Transverse colon (tissue), 3 donors: ENCODE measurements around the gene SPTB.

Experiments used
- EP300 ChIP-seq: sonication (generic); formaldehyde crosslinking; IDR thresholded peaks from one replicate; pipeline ENCODE4 v1.6.1; 2017; ENCODE audit warnings: antibody characterized with exemption, low read depth
- TF ChIP-seq, protein P1 (sequence below), 5 experiments: fragments of 200-600 bp in 3 of 5; fragments of 450-650 bp in 2 of 5; sonication (generic) in 3 of 5; IDR thresholded peaks; 1 replicate in 2 of 5; 2 replicates in 3 of 5; pipeline ENCODE4 v1.5.1; 2016 to 2017; ENCODE audit warnings: antibody characterized with exemption in 5 of 5, inconsistent platforms in 3 of 5, mild to moderate bottlenecking in 2 of 5, moderate library complexity in 1 of 5

DNA sequence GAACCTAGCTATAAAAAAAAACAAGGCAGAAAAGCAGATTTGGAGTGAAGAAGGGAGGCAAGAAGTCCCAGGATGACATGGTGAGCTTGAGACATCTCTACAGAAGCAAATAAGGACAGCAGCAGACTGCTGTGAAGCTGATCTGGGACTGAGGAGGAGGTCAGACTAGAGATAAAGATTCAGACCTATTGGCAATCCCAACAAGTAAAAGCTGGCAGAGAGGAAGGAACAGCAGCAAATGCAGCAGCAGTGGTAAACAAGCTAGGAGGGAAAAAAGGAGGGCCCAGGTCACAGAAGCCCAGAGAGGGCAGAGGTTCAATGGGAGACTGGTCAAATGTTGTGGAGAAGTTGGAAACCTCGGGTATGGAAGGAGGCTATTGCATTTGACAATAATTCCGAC is 11.3 kb downstream of the SPTB start:
- TF ChIP-seq EP300, result no peak
- TF ChIP-seq, protein P1, sequence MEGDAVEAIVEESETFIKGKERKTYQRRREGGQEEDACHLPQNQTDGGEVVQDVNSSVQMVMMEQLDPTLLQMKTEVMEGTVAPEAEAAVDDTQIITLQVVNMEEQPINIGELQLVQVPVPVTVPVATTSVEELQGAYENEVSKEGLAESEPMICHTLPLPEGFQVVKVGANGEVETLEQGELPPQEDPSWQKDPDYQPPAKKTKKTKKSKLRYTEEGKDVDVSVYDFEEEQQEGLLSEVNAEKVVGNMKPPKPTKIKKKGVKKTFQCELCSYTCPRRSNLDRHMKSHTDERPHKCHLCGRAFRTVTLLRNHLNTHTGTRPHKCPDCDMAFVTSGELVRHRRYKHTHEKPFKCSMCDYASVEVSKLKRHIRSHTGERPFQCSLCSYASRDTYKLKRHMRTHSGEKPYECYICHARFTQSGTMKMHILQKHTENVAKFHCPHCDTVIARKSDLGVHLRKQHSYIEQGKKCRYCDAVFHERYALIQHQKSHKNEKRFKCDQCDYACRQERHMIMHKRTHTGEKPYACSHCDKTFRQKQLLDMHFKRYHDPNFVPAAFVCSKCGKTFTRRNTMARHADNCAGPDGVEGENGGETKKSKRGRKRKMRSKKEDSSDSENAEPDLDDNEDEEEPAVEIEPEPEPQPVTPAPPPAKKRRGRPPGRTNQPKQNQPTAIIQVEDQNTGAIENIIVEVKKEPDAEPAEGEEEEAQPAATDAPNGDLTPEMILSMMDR (IDR thresholded peaks at IDR 0.05), result no peak
